ENCODE measurements around the gene ATAD3C.
"Not testable (repeated sequence)": the region's sequence is repeated elsewhere in the genome, so short reads cannot be mapped to it uniquely, and the experiment has no call there.

The ATAD3C gene

GRCh38 chr1:1460540-1461130 lies 11.1 kb downstream of the ATAD3C start:
- H3K4me1 ChIP-seq (ENCODE audit: control insufficient read depth, insufficient read depth, low read length), result no peaks in the 10 kb centered on the region
- no peak overlapping the region for H3K27ac ChIP-seq (ENCODE audit: insufficient read depth, low read depth, low read length, poor library complexity, severe bottlenecking)
- no peaks in the 10 kb centered on the region for H3K9me3 ChIP-seq (ENCODE audit: control insufficient read depth, low read length)
- H3K4me3 ChIP-seq (ENCODE audit: insufficient read depth, low read depth, low read length), result no peak overlapping the region
- H3K36me3 ChIP-seq (ENCODE audit: control insufficient read depth, insufficient read depth, low read length), result no peaks in the 10 kb centered on the region
- no peaks in the 10 kb centered on the region for H3K27me3 ChIP-seq (ENCODE audit: control insufficient read depth, insufficient read depth, low read length, poor library complexity, severe bottlenecking)
- 93 to 94% methylated on average over 27 of the region's 27 CpGs for WGBS, 2 experiments

GRCh38 chr1:1461721-1462317 lies 12.3 kb downstream of the ATAD3C start:
- Histone ChIP-seq H3K4me1 (ENCODE audit: control insufficient read depth, insufficient read depth, low read length) (no peaks in the 10 kb centered on the region), H3K9me3 (ENCODE audit: control insufficient read depth, low read length) (no peaks in the 10 kb centered on the region), H3K27ac (ENCODE audit: insufficient read depth, low read depth, low read length, poor library complexity, severe bottlenecking) (no peak overlapping the region), H3K36me3 (ENCODE audit: control insufficient read depth, insufficient read depth, low read length) (no peaks in the 10 kb centered on the region), H3K4me3 (ENCODE audit: insufficient read depth, low read depth, low read length) (no peak overlapping the region), H3K27me3 (ENCODE audit: control insufficient read depth, insufficient read depth, low read length, poor library complexity, severe bottlenecking) (no peaks in the 10 kb centered on the region)
- 87% methylated on average over 18 of the region's 18 CpGs for WGBS, 2 experiments

GRCh38 chr1:1462318-1462966 lies 13.0 kb downstream of the ATAD3C start:
- WGBS, 2 experiments, result 88 to 90% methylated on average over 26 of the region's 26 CpGs
- H3K9me3 ChIP-seq (ENCODE audit: control insufficient read depth, low read length), result no peaks in the 10 kb centered on the region
- no peak overlapping the region for H3K4me3 ChIP-seq (ENCODE audit: insufficient read depth, low read depth, low read length)
- no peaks in the 10 kb centered on the region for H3K27me3 ChIP-seq (ENCODE audit: control insufficient read depth, insufficient read depth, low read length, poor library complexity, severe bottlenecking)
- H3K36me3 ChIP-seq (ENCODE audit: control insufficient read depth, insufficient read depth, low read length), result no peaks in the 10 kb centered on the region
- no peak overlapping the region for H3K27ac ChIP-seq (ENCODE audit: insufficient read depth, low read depth, low read length, poor library complexity, severe bottlenecking)
- no peaks in the 10 kb centered on the region for H3K4me1 ChIP-seq (ENCODE audit: control insufficient read depth, insufficient read depth, low read length)

GRCh38 chr1:1463312-1463711 lies 13.8 kb downstream of the ATAD3C start:
- Histone ChIP-seq H3K9me3 (ENCODE audit: control insufficient read depth, low read length) (no peaks in the 10 kb centered on the region), H3K4me1 (ENCODE audit: control insufficient read depth, insufficient read depth, low read length) (no peaks in the 10 kb centered on the region), H3K27me3 (ENCODE audit: control insufficient read depth, insufficient read depth, low read length, poor library complexity, severe bottlenecking) (no peaks in the 10 kb centered on the region), H3K4me3 (ENCODE audit: insufficient read depth, low read depth, low read length) (no peak overlapping the region), H3K27ac (ENCODE audit: insufficient read depth, low read depth, low read length, poor library complexity, severe bottlenecking) (no peak overlapping the region), H3K36me3 (ENCODE audit: control insufficient read depth, insufficient read depth, low read length) (no peaks in the 10 kb centered on the region)
- WGBS, 2 experiments, result 91 to 94% methylated on average over 7 of the region's 7 CpGs

GRCh38 chr1:1468196-1468985 lies 18.9 kb downstream of the ATAD3C start:
- not testable (repeated sequence) for H3K36me3 ChIP-seq (ENCODE audit: control insufficient read depth, insufficient read depth, low read length); H3K9me3 ChIP-seq (ENCODE audit: control insufficient read depth, low read length); H3K4me1 ChIP-seq (ENCODE audit: control insufficient read depth, insufficient read depth, low read length); H3K27ac ChIP-seq (ENCODE audit: insufficient read depth, low read depth, low read length, poor library complexity, severe bottlenecking); H3K27me3 ChIP-seq (ENCODE audit: control insufficient read depth, insufficient read depth, low read length, poor library complexity, severe bottlenecking); H3K4me3 ChIP-seq (ENCODE audit: insufficient read depth, low read depth, low read length)
- 94% methylated on average over 30 to 40 of the region's 44 CpGs for WGBS, 2 experiments

DNA sequence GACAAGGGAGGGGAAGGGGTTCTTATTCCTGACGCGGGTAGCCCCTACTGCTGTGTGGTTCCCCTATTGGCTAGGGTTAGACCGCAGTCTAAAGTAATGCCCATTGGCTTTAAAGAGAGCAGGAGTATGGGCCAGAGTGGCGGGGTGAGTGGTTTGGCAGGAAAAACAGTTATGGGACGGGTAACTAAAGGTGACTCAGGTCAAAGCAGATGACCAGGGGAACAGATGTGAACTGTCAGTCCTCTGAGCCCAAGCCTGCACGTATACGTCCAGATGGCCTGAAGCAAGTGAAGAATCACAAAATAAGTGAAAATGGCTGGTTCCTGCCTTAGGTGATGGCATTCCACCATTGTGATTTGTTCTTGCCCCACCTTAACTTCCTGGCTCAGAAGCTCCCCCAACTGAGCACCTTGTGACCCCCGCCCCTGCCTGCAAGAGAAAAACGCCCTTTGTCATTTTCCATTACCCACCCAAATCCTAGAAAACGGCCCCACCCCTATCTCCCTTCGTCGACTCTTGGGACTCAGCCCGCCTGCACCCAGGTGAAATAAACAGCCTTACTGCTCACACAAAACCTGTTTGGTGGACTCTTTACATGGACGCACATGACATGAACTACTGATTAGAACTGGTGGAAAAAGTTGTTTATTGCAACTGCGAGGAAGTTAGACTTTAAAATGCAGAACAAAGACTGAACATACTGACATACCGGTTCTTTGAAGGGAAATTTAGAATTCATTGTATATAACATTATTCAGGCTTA lies 21.3 kb downstream of the ATAD3C start:
- H3K4me1 ChIP-seq (ENCODE audit: control insufficient read depth, insufficient read depth, low read length), result peaks cover 6% of the 10 kb centered on the region
- 21 to 28% methylated on average over 15 to 16 of the region's 16 CpGs for WGBS, 2 experiments

DNA sequence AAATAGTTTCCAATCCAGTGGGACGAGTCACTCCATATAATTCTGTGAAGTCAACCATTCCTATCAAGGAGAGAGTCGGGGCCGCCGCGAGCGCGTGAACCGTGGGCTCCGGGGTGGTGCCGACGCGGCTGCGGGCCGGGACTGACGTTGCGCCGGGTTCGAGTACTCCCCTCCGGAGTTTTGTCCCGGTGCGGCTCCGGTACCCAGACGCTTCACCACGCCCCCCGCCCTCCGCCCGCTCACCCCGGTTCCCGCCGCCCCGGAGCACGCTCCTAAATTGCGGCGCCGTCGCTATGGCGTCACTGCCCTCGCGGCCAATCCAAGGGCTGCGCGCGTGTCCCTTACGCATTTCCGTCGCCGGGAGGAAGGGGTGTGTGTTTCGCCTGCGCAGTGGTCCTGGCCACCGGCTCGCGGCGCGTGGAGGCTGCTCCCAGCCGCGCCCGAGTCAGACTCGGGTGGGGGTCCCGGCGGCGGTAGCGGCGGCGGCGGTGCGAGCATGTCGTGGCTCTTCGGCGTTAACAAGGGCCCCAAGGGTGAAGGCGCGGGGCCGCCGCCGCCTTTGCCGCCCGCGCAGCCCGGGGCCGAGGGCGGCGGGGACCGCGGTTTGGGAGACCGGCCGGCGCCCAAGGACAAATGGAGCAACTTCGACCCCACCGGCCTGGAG lies 22.0 kb downstream of the ATAD3C start, which contains the start of gene ATAD3B:
Gene ATAD3B (plus strand): TSS at position 377 of the 664 bp plus-strand sequence. CDS start 120 bp downstream, at position 497.
- 0% methylated on average over 87 of the region's 87 CpGs for WGBS, 2 experiments
- Histone ChIP-seq H3K27me3 (ENCODE audit: control insufficient read depth, insufficient read depth, low read length, poor library complexity, severe bottlenecking) (no peaks in the 10 kb centered on the region), H3K27ac (ENCODE audit: insufficient read depth, low read depth, low read length, poor library complexity, severe bottlenecking) (no peak within 1 kb of the TSS), H3K9me3 (ENCODE audit: control insufficient read depth, low read length) (no peaks in the 10 kb centered on the region), H3K4me1 (ENCODE audit: control insufficient read depth, insufficient read depth, low read length) (peaks cover 6% of the 10 kb centered on the region), H3K4me3 (ENCODE audit: insufficient read depth, low read depth, low read length) (peak within 1 kb of the TSS; percentile 57), H3K36me3 (ENCODE audit: control insufficient read depth, insufficient read depth, low read length) (no peaks in the 10 kb centered on the region)

More for the DNA sequence above, 21.3 kb downstream of the ATAD3C start:
- Histone ChIP-seq H3K9me3 (ENCODE audit: control insufficient read depth, low read length) (no peaks in the 10 kb centered on the region), H3K4me3 (ENCODE audit: insufficient read depth, low read depth, low read length) (peak overlapping the region; percentile 57), H3K27me3 (ENCODE audit: control insufficient read depth, insufficient read depth, low read length, poor library complexity, severe bottlenecking) (no peaks in the 10 kb centered on the region), H3K36me3 (ENCODE audit: control insufficient read depth, insufficient read depth, low read length) (no peaks in the 10 kb centered on the region), H3K27ac (ENCODE audit: insufficient read depth, low read depth, low read length, poor library complexity, severe bottlenecking) (no peak overlapping the region)

GRCh38 chr1:1472053-1472876 lies 22.8 kb downstream of the ATAD3C start:
- H3K27ac ChIP-seq (ENCODE audit: insufficient read depth, low read depth, low read length, poor library complexity, severe bottlenecking); H3K4me1 ChIP-seq (ENCODE audit: control insufficient read depth, insufficient read depth, low read length); H3K9me3 ChIP-seq (ENCODE audit: control insufficient read depth, low read length); H3K27me3 ChIP-seq (ENCODE audit: control insufficient read depth, insufficient read depth, low read length, poor library complexity, severe bottlenecking); H3K36me3 ChIP-seq (ENCODE audit: control insufficient read depth, insufficient read depth, low read length): not testable (repeated sequence)
- H3K4me3 ChIP-seq (ENCODE audit: insufficient read depth, low read depth, low read length), result peak overlapping the region; percentile 57
- WGBS, 2 experiments, result 6 to 7% methylated on average over 49 to 51 of the region's 65 CpGs

GRCh38 chr1:1476011-1476410 lies 26.5 kb downstream of the ATAD3C start:
- H3K27ac ChIP-seq (ENCODE audit: insufficient read depth, low read depth, low read length, poor library complexity, severe bottlenecking); H3K27me3 ChIP-seq (ENCODE audit: control insufficient read depth, insufficient read depth, low read length, poor library complexity, severe bottlenecking); H3K4me1 ChIP-seq (ENCODE audit: control insufficient read depth, insufficient read depth, low read length); H3K9me3 ChIP-seq (ENCODE audit: control insufficient read depth, low read length); H3K4me3 ChIP-seq (ENCODE audit: insufficient read depth, low read depth, low read length): not testable (repeated sequence)
- peaks cover 25% of the 10 kb centered on the region for H3K36me3 ChIP-seq (ENCODE audit: control insufficient read depth, insufficient read depth, low read length)
- WGBS, 2 experiments, result 91 to 97% methylated on average over 12 to 13 of the region's 17 CpGs
